ENCODE measurements around the gene SPATA22. TPM values are rescaled to one million over a fixed set of nuclear protein-coding genes. Genes with fewer than 3 reads are reported as not detected.
"Not testable (repeated sequence)": the region's sequence is repeated elsewhere in the genome, so short reads cannot be mapped to it uniquely, and the experiment has no call there.

Gene SPATA22
- total RNA-seq, 1 experiment from 2014 or later, result not detected

DNA sequence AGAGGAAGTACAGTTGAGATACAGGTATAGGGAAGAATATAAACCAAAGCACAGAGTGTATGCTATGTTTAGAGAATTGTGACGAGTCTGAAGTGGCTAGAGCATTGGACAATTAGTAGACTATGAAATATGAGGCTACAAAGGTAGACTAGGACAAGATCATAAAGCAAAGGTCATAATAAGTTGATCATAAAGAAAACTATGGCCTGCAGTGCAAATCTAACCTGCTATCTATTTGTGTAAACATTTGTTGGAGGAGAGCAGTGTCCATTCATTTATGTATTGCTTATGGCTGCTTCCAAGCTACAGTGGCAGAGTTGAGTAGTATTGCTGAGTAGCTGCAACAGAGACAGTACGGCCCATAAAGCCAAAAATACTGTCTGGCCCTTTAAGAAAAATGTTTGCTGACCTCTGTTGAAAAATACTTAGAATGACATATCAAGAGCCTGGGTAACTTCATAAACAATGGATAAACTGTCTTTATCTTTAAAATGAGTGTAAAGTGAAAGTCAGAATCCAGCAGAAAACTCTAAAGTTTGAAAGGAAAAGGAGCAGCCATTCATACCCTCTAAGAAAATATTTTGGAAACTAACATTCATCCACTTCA is 23.5 kb downstream of the SPATA22 start:
- Histone ChIP-seq H2AFZ (ENCODE audit: low read length) (no peak overlapping the region), H3K4me3 (ENCODE audit: low read length) (no peak overlapping the region), H3K79me2 (ENCODE audit: low read length) (no peaks in the 10 kb centered on the region), H3K36me3 (ENCODE audit: insufficient read depth, low read length) (no peaks in the 10 kb centered on the region), H3K9me3 (ENCODE audit: low read length) (no peaks in the 10 kb centered on the region), H3K27ac (ENCODE audit: low read length) (no peak overlapping the region), H3K4me1 (ENCODE audit: low read length) (no peaks in the 10 kb centered on the region), H3K9me2 (replicated peaks; ENCODE audit: insufficient read depth, low read length) (no peaks in the 10 kb centered on the region), H3K27me3 (ENCODE audit: low read length) (no peaks in the 10 kb centered on the region), H4K20me1 (ENCODE audit: insufficient read depth, low read depth, low read length) (no peaks in the 10 kb centered on the region), H3K4me2 (ENCODE audit: low read depth, low read length, poor library complexity, severe bottlenecking) (no peak overlapping the region), H3K9ac (ENCODE audit: low read length) (no peak overlapping the region)
- DNase-seq, result no peak

GRCh38 chr17:3447625-3448024 is 24.0 kb downstream of the SPATA22 start:
- no peak overlapping the region for H3K4me3 ChIP-seq (ENCODE audit: low read length)
- H2AFZ ChIP-seq (ENCODE audit: low read length), result no peak overlapping the region
- H3K4me2 ChIP-seq (ENCODE audit: low read depth, low read length, poor library complexity, severe bottlenecking), result no peak overlapping the region
- no peaks in the 10 kb centered on the region for H3K36me3 ChIP-seq (ENCODE audit: insufficient read depth, low read length)
- H3K9me2 ChIP-seq (replicated peaks; ENCODE audit: insufficient read depth, low read length), result no peaks in the 10 kb centered on the region
- H3K27ac ChIP-seq (ENCODE audit: low read length), result no peak overlapping the region
- DNase-seq, result peak; percentile 59
- H3K27me3 ChIP-seq (ENCODE audit: low read length), result no peaks in the 10 kb centered on the region
- H3K79me2 ChIP-seq (ENCODE audit: low read length), result no peaks in the 10 kb centered on the region
- no peaks in the 10 kb centered on the region for H4K20me1 ChIP-seq (ENCODE audit: insufficient read depth, low read depth, low read length)
- H3K9me3 ChIP-seq (ENCODE audit: low read length), result no peaks in the 10 kb centered on the region
- H3K9ac ChIP-seq (ENCODE audit: low read length), result no peak overlapping the region
- no peaks in the 10 kb centered on the region for H3K4me1 ChIP-seq (ENCODE audit: low read length)

DNA sequence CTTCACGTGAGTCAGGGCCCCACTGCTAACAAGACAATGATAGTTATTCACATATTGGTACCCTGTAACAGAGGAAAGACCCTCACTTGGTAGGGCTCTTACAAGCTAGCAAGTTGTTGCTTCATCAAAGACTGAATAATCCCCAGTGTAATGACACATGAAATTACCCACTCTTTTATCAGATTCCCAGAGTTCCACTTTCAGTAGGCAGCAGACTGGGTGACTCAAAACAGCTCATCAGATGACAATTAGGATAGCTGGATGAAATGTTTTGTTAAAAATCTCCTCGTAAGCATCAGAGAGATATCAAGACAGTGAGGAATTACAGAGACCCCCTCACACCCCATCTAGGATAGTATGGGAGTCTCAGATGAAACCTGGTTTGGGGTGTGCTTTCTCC is 31.2 kb downstream of the SPATA22 start:
- Histone ChIP-seq H4K20me1 (ENCODE audit: insufficient read depth, low read depth, low read length) (no peaks in the 10 kb centered on the region), H2AFZ (ENCODE audit: low read length) (no peak overlapping the region), H3K4me3 (ENCODE audit: low read length) (no peak overlapping the region), H3K9ac (ENCODE audit: low read length) (no peak overlapping the region), H3K27ac (ENCODE audit: low read length) (no peak overlapping the region), H3K27me3 (ENCODE audit: low read length) (no peaks in the 10 kb centered on the region), H3K9me2 (replicated peaks; ENCODE audit: insufficient read depth, low read length) (no peaks in the 10 kb centered on the region), H3K79me2 (ENCODE audit: low read length) (no peaks in the 10 kb centered on the region), H3K4me1 (ENCODE audit: low read length) (no peaks in the 10 kb centered on the region), H3K9me3 (ENCODE audit: low read length) (no peaks in the 10 kb centered on the region), H3K36me3 (ENCODE audit: insufficient read depth, low read length) (no peaks in the 10 kb centered on the region), H3K4me2 (ENCODE audit: low read depth, low read length, poor library complexity, severe bottlenecking) (no peak overlapping the region)
- DNase-seq, result no peak

DNA sequence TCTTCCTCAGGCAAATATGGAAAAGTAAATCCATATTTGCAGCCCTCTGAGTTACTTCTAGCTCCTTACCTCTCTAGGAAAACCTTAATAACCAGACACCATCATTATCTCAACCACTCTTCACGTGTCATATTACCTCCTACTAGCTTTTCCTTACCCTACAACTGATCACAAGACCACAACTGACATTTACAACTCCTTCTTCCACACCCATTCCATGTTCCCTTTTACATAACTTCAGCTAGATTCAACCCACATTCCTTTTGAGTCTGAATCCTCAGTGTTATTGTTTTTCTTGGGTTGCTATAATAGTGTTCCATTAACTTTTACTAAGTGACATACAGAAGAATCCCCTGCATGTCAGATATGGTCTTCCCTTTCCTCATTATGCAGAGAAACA is 33.3 kb downstream of the SPATA22 start:
- H3K9me2 ChIP-seq (replicated peaks; ENCODE audit: insufficient read depth, low read length), result no peaks in the 10 kb centered on the region
- no peaks in the 10 kb centered on the region for H4K20me1 ChIP-seq (ENCODE audit: insufficient read depth, low read depth, low read length)
- no peaks in the 10 kb centered on the region for H3K36me3 ChIP-seq (ENCODE audit: insufficient read depth, low read length)
- H3K79me2 ChIP-seq (ENCODE audit: low read length), result no peaks in the 10 kb centered on the region
- no peaks in the 10 kb centered on the region for H3K9me3 ChIP-seq (ENCODE audit: low read length)
- no peak overlapping the region for H3K27ac ChIP-seq (ENCODE audit: low read length)
- no peak overlapping the region for H2AFZ ChIP-seq (ENCODE audit: low read length)
- no peak for DNase-seq
- H3K9ac ChIP-seq (ENCODE audit: low read length), result no peak overlapping the region
- no peak overlapping the region for H3K4me3 ChIP-seq (ENCODE audit: low read length)
- no peak overlapping the region for H3K4me2 ChIP-seq (ENCODE audit: low read depth, low read length, poor library complexity, severe bottlenecking)
- H3K4me1 ChIP-seq (ENCODE audit: low read length), result no peaks in the 10 kb centered on the region
- no peaks in the 10 kb centered on the region for H3K27me3 ChIP-seq (ENCODE audit: low read length)

DNA sequence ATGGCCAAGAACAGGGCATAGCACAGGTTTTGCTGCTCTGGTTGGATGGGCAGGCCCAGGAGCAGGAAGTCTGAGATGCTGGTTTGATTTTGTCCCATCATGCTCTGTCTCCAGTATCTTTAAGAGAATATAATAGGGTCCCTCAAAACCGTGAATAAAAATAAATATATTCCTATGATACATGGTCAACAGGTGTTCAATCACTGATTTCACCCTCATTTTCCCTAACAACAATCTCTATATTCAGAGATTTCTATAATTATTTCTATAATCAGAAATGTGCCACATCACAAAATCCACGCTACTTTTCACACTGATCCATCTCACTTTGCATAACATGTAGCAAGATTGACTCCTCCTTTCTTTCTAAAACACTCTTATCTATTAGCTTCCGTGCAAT is 37.9 kb downstream of the SPATA22 start, which contains the start of gene OR1E2:
Gene OR1E2 (minus strand): TSS at position 101 of the 400 bp plus-strand sequence. CDS start 0 bp downstream, at position 101.
- Histone ChIP-seq H3K27me3 (ENCODE audit: low read length) (no peaks in the 10 kb centered on the region), H3K27ac (ENCODE audit: low read length) (no peak within 1 kb of the TSS), H3K9me3 (ENCODE audit: low read length) (no peaks in the 10 kb centered on the region), H3K4me1 (ENCODE audit: low read length) (no peaks in the 10 kb centered on the region), H3K9ac (ENCODE audit: low read length) (no peak within 1 kb of the TSS), H3K79me2 (ENCODE audit: low read length) (no peaks in the 10 kb centered on the region), H3K9me2 (replicated peaks; ENCODE audit: insufficient read depth, low read length) (no peaks in the 10 kb centered on the region), H2AFZ (ENCODE audit: low read length) (no peak within 1 kb of the TSS), H4K20me1 (ENCODE audit: insufficient read depth, low read depth, low read length) (no peaks in the 10 kb centered on the region), H3K4me3 (ENCODE audit: low read length) (no peak within 1 kb of the TSS), H3K36me3 (ENCODE audit: insufficient read depth, low read length) (no peaks in the 10 kb centered on the region), H3K4me2 (ENCODE audit: low read depth, low read length, poor library complexity, severe bottlenecking) (no peak within 1 kb of the TSS)
- DNase-seq, result no peak

GRCh38 chr17:3433215-3433614 is 38.4 kb downstream of the SPATA22 start:
- H3K4me3 ChIP-seq (ENCODE audit: low read length); H2AFZ ChIP-seq (ENCODE audit: low read length); H3K4me2 ChIP-seq (ENCODE audit: low read depth, low read length, poor library complexity, severe bottlenecking); H3K9me3 ChIP-seq (ENCODE audit: low read length); H3K27me3 ChIP-seq (ENCODE audit: low read length); H3K9ac ChIP-seq (ENCODE audit: low read length); H3K9me2 ChIP-seq (replicated peaks; ENCODE audit: insufficient read depth, low read length); H3K27ac ChIP-seq (ENCODE audit: low read length); H3K79me2 ChIP-seq (ENCODE audit: low read length); H3K36me3 ChIP-seq (ENCODE audit: insufficient read depth, low read length); H4K20me1 ChIP-seq (ENCODE audit: insufficient read depth, low read depth, low read length); H3K4me1 ChIP-seq (ENCODE audit: low read length): not testable (repeated sequence)
- DNase-seq, result peak; percentile 55

GRCh38 chr17:3418222-3418621 is 53.4 kb downstream of the SPATA22 start:
- Histone ChIP-seq H3K36me3 (ENCODE audit: insufficient read depth, low read length) (no peaks in the 10 kb centered on the region), H4K20me1 (ENCODE audit: insufficient read depth, low read depth, low read length) (no peaks in the 10 kb centered on the region), H3K4me2 (ENCODE audit: low read depth, low read length, poor library complexity, severe bottlenecking) (no peak overlapping the region), H3K9me2 (replicated peaks; ENCODE audit: insufficient read depth, low read length) (no peaks in the 10 kb centered on the region), H3K9me3 (ENCODE audit: low read length) (no peaks in the 10 kb centered on the region), H2AFZ (ENCODE audit: low read length) (no peak overlapping the region), H3K27ac (ENCODE audit: low read length) (no peak overlapping the region), H3K79me2 (ENCODE audit: low read length) (no peaks in the 10 kb centered on the region), H3K4me3 (ENCODE audit: low read length) (no peak overlapping the region), H3K4me1 (ENCODE audit: low read length) (no peaks in the 10 kb centered on the region), H3K27me3 (ENCODE audit: low read length) (no peaks in the 10 kb centered on the region), H3K9ac (ENCODE audit: low read length) (no peak overlapping the region)
- no peak for DNase-seq

DNA sequence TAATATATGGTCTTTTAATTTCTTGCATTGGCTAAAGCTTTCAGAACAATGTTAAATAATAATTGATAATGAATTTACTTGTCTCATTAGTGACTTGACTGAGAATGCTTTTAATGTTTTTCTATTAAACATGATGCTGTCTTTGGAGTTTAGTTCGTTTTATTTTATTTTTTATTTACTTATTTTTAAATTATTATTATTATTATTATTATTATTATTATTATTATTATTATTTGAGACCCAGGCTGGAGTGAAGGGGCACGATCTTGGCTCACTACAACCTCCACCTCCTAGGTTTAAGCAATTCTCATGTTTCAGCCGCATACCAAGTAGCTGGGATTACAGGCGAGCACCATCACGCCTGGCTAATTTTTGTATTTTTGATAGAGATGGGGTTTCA is 56.0 kb downstream of the SPATA22 start:
- H3K9me2 ChIP-seq (replicated peaks; ENCODE audit: insufficient read depth, low read length), result no peaks in the 10 kb centered on the region
- H3K4me1 ChIP-seq (ENCODE audit: low read length), result no peaks in the 10 kb centered on the region
- no peak overlapping the region for H3K9ac ChIP-seq (ENCODE audit: low read length)
- no peak overlapping the region for H3K27ac ChIP-seq (ENCODE audit: low read length)
- H3K4me2 ChIP-seq (ENCODE audit: low read depth, low read length, poor library complexity, severe bottlenecking), result no peak overlapping the region
- H3K9me3 ChIP-seq (ENCODE audit: low read length), result no peaks in the 10 kb centered on the region
- no peaks in the 10 kb centered on the region for H3K27me3 ChIP-seq (ENCODE audit: low read length)
- DNase-seq, result no peak
- no peaks in the 10 kb centered on the region for H3K79me2 ChIP-seq (ENCODE audit: low read length)
- H4K20me1 ChIP-seq (ENCODE audit: insufficient read depth, low read depth, low read length), result no peaks in the 10 kb centered on the region
- no peaks in the 10 kb centered on the region for H3K36me3 ChIP-seq (ENCODE audit: insufficient read depth, low read length)
- H3K4me3 ChIP-seq (ENCODE audit: low read length), result no peak overlapping the region
- no peak overlapping the region for H2AFZ ChIP-seq (ENCODE audit: low read length)

GRCh38 chr17:3412216-3412615 is 59.4 kb downstream of the SPATA22 start:
- not testable (repeated sequence) for H4K20me1 ChIP-seq (ENCODE audit: insufficient read depth, low read depth, low read length); H3K9me2 ChIP-seq (replicated peaks; ENCODE audit: insufficient read depth, low read length); H3K36me3 ChIP-seq (ENCODE audit: insufficient read depth, low read length); H3K4me2 ChIP-seq (ENCODE audit: low read depth, low read length, poor library complexity, severe bottlenecking); H3K27ac ChIP-seq (ENCODE audit: low read length); H3K9ac ChIP-seq (ENCODE audit: low read length); H3K4me3 ChIP-seq (ENCODE audit: low read length); H3K4me1 ChIP-seq (ENCODE audit: low read length); DNase-seq; H2AFZ ChIP-seq (ENCODE audit: low read length); H3K79me2 ChIP-seq (ENCODE audit: low read length); H3K27me3 ChIP-seq (ENCODE audit: low read length); H3K9me3 ChIP-seq (ENCODE audit: low read length)
